ENCODE data around the gene PSMB7.

Gene PSMB7

GRCh38 chr9:124415102-124415851 is at the start of gene PSMB7:
TSS of gene PSMB7 (minus strand) at chr9:124415442. CDS start at chr9:124415425, 17 bp downstream.
- DNase-seq: peak; percentile 86 to 94

GRCh38 chr9:124462739-124463138 is 47.5 kb upstream of the PSMB7 start:
- DNase-seq: no peak

- DNase-seq: no peak
These were observed 43.2 kb upstream of the PSMB7 start for GRCh38 chr9:124458441-124458840.

GRCh38 chr9:124457887-124458431 is 42.7 kb upstream of the PSMB7 start:
- no peak for DNase-seq

- no peak for DNase-seq
These were observed 42.0 kb upstream of the PSMB7 start for GRCh38 chr9:124457079-124457886.

GRCh38 chr9:124456341-124457078 is 41.3 kb upstream of the PSMB7 start:
- no peak for DNase-seq

GRCh38 chr9:124455820-124456219 is 40.6 kb upstream of the PSMB7 start:
- no peak for DNase-seq

GRCh38 chr9:124454791-124455443 is 39.7 kb upstream of the PSMB7 start:
- no peak for DNase-seq

- no peak for DNase-seq
These were observed 39.1 kb upstream of the PSMB7 start for GRCh38 chr9:124454296-124454695.

- DNase-seq: no peak
These were observed 38.4 kb upstream of the PSMB7 start for GRCh38 chr9:124453586-124454191.

GRCh38 chr9:124452841-124453585 is 37.8 kb upstream of the PSMB7 start:
- DNase-seq: no peak

GRCh38 chr9:124452326-124452725 is 37.1 kb upstream of the PSMB7 start:
- no peak for DNase-seq

GRCh38 chr9:124450931-124451661 is 35.9 kb upstream of the PSMB7 start:
- no peak for DNase-seq

- DNase-seq: no peak
These were observed 35.1 kb upstream of the PSMB7 start, which contains the start of gene ADGRD2 for GRCh38 chr9:124450241-124450924. TSS of gene ADGRD2 (plus strand) at chr9:124450451. CDS start at chr9:124451667, 1,216 bp downstream.

- no peak for DNase-seq
These were observed 34.3 kb upstream of the PSMB7 start for GRCh38 chr9:124449381-124450151.

GRCh38 chr9:124448019-124448418 is 32.8 kb upstream of the PSMB7 start:
- no peak for DNase-seq

- DNase-seq: no peak
These were observed 32.0 kb upstream of the PSMB7 start for GRCh38 chr9:124447297-124447661.

- no peak for DNase-seq
These were observed 28.9 kb upstream of the PSMB7 start for GRCh38 chr9:124444166-124444565.

- no peak for DNase-seq
These were observed 28.4 kb upstream of the PSMB7 start for GRCh38 chr9:124443625-124444024.
